IMR-90 (cell line): Measurements from ENCODE around the gene KIF25. TPM values are rescaled to one million over a fixed set of nuclear protein-coding genes. Genes with fewer than 3 reads are reported as not detected.

ENCODE experiments used
- ATAC-seq: fragments of 200-7000 bp; cut with Tn5 transposase; 2 replicates; pipeline ENCODE4 v1.9.1; 2020; ENCODE audit warnings: low read depth, mild to moderate bottlenecking, moderate library complexity
- BruUV-seq: library from RNA; stranded (reverse); fragments of 400-500 nt; replicated peaks from 2 replicates; lab custom pipeline; 2021; lab: Mats Ljungman, UMichigan
- CTCF ChIA-PET: fragments of 300-600 bp; formaldehyde crosslinking; extraction: SDS; loops from one replicate; lab custom pipeline; 2021; ENCODE audit warnings: antibody characterized with exemption; lab: Yijun Ruan, JAX
- POLR2A ChIA-PET: fragments of 300-600 bp; sonication (Branson Sonifier 250); formaldehyde crosslinking; loops from one replicate; lab custom pipeline; 2022; ENCODE audit warnings: antibody characterized with exemption; ENCODE audit not compliant: unreplicated experiment; lab: Charles Lee
- DNase-seq: peaks from one replicate; pipeline ENCODE4 v3.0.0; 2013
- H2AFZ ChIP-seq: replicated peaks from 2 replicates; pipeline ENCODE3; 2013; ENCODE audit warnings: low read length, mild to moderate bottlenecking; ENCODE audit not compliant: poor library complexity
- H2AK5ac ChIP-seq: 2 replicates; pipeline ENCODE4 v1.6.1; 2013; ENCODE audit warnings: low read depth, low read length, inconsistent platforms
- H2AK9ac ChIP-seq: replicated peaks from 2 replicates; pipeline ENCODE3; 2013; ENCODE audit warnings: mild to moderate bottlenecking, low read depth, low read length, moderate library complexity; ENCODE audit not compliant: poor library complexity
- H2BK120ac ChIP-seq: 2 replicates; pipeline ENCODE4 v1.6.1; 2013; ENCODE audit warnings: low read depth, low read length, inconsistent platforms
- H2BK15ac ChIP-seq: 3 replicates; pipeline ENCODE4 v1.6.1; 2013; ENCODE audit warnings: low read depth, low read length, inconsistent platforms
- H2BK20ac ChIP-seq: 2 replicates; pipeline ENCODE4 v1.6.1; 2013; ENCODE audit warnings: low read depth, mild to moderate bottlenecking, inconsistent platforms, low read length, moderate library complexity
- H2BK5ac ChIP-seq: 2 replicates; pipeline ENCODE4 v1.6.1; 2013; ENCODE audit warnings: mild to moderate bottlenecking, low read depth, low read length, inconsistent platforms; ENCODE audit not compliant: poor library complexity, severe bottlenecking
- H3K14ac ChIP-seq: replicated peaks from 2 replicates; pipeline ENCODE4 v1.6.1; 2013; ENCODE audit warnings: low read depth, low read length, inconsistent platforms
- H3K18ac ChIP-seq: 2 replicates; pipeline ENCODE4 v1.6.1; 2013; ENCODE audit warnings: low read depth, low read length, control low read depth
- H3K23ac ChIP-seq: 2 replicates; pipeline ENCODE4 v1.6.1; 2013; ENCODE audit warnings: low read depth, low read length, inconsistent platforms
- H3K27ac ChIP-seq: 2 replicates; pipeline ENCODE4 v1.5.1; 2013; ENCODE audit warnings: mild to moderate bottlenecking, control low read depth, low read length; ENCODE audit not compliant: insufficient read depth
- H3K27me3 ChIP-seq: 2 replicates; pipeline ENCODE4 v1.6.1; 2013; ENCODE audit warnings: low read length; ENCODE audit not compliant: control insufficient read depth, insufficient read depth
- H3K36me3 ChIP-seq: 2 replicates; pipeline ENCODE4 v1.6.1; 2013; ENCODE audit warnings: low read length, mixed read lengths; ENCODE audit not compliant: control insufficient read depth, insufficient read depth
- H3K4ac ChIP-seq: 2 replicates; pipeline ENCODE4 v1.6.1; 2013; ENCODE audit warnings: low read depth, low read length, inconsistent platforms
- H3K4me1 ChIP-seq: 2 replicates; pipeline ENCODE4 v1.6.1; 2013; ENCODE audit warnings: low read length, mixed read lengths; ENCODE audit not compliant: control insufficient read depth, insufficient read depth
- H3K4me2 ChIP-seq: 2 replicates; pipeline ENCODE4 v1.6.1; 2013; ENCODE audit warnings: low read depth, mild to moderate bottlenecking, control low read depth, low read length, moderate library complexity
- H3K4me3 ChIP-seq: 2 replicates; pipeline ENCODE4 v1.5.1; 2013; ENCODE audit warnings: low read depth, mild to moderate bottlenecking, control low read depth, low read length, moderate library complexity; ENCODE audit not compliant: insufficient read depth
- H3K56ac ChIP-seq: 2 replicates; pipeline ENCODE4 v1.6.1; 2013; ENCODE audit warnings: low read length, inconsistent platforms; ENCODE audit not compliant: insufficient read depth; ENCODE audit errors: extremely low read depth
- H3K79me1 ChIP-seq, 2 experiments: 2 replicates each; pipeline ENCODE4 v1.6.1; 2013; ENCODE audit warnings: low read length in 2 of 2, inconsistent platforms in 1 of 2, low read depth in 1 of 2
- H3K9ac ChIP-seq: 2 replicates; pipeline ENCODE4 v1.6.1; 2013; ENCODE audit warnings: low read depth, low read length, control low read depth
- H3K9me1 ChIP-seq: 2 replicates; pipeline ENCODE4 v1.6.1; 2013; ENCODE audit warnings: low read length, inconsistent platforms; ENCODE audit not compliant: insufficient read depth
- H3K9me3 ChIP-seq: 2 replicates; pipeline ENCODE4 v1.6.1; 2013; ENCODE audit warnings: low read length; ENCODE audit not compliant: control insufficient read depth, insufficient read depth
- H4K20me1 ChIP-seq: 2 replicates; pipeline ENCODE4 v1.6.1; 2013; ENCODE audit warnings: low read length, inconsistent platforms; ENCODE audit not compliant: insufficient read depth
- H4K5ac ChIP-seq: 2 replicates; pipeline ENCODE4 v1.6.1; 2013; ENCODE audit warnings: mild to moderate bottlenecking, low read depth, low read length, control low read depth
- H4K8ac ChIP-seq, 2 experiments: 2 replicates each; pipeline ENCODE4 v1.6.1; 2013; ENCODE audit warnings: low read depth in 2 of 2, low read length in 2 of 2, control low read depth in 1 of 2, inconsistent platforms in 1 of 2
- H4K91ac ChIP-seq: 2 replicates; pipeline ENCODE4 v1.6.1; 2013; ENCODE audit warnings: low read depth, low read length, inconsistent platforms; ENCODE audit not compliant: insufficient read depth
- BHLHE40 ChIP-seq: fragments of 150-350 bp; IDR thresholded peaks from 2 replicates; pipeline ENCODE4 v1.6.1; 2016; ENCODE audit warnings: mild to moderate bottlenecking, low read depth, low read length
- CHD1 ChIP-seq: IDR thresholded peaks from 2 replicates; pipeline ENCODE4 v1.6.1; 2012; ENCODE audit warnings: low read depth, low read length, improper control_type of control experiment
- ELK1 ChIP-seq: fragments of 150-350 bp; IDR thresholded peaks from 2 replicates; pipeline ENCODE4 v1.6.1; 2016; ENCODE audit warnings: low read depth, mild to moderate bottlenecking, low read length, moderate library complexity, borderline replicate concordance
- FOS ChIP-seq: fragments of 150-350 bp; IDR thresholded peaks from 2 replicates; pipeline ENCODE4 v1.6.1; 2016; ENCODE audit warnings: low read depth, low read length
- MAFK ChIP-seq: IDR thresholded peaks from 2 replicates; pipeline ENCODE4 v1.6.1; 2012; ENCODE audit warnings: low read depth, low read length, improper control_type of control experiment
- MAZ ChIP-seq: IDR thresholded peaks from 2 replicates; pipeline ENCODE4 v1.6.1; 2012; ENCODE audit warnings: low read depth, mild to moderate bottlenecking, low read length, improper control_type of control experiment, moderate library complexity, borderline replicate concordance
- MXI1 ChIP-seq: IDR thresholded peaks from 2 replicates; pipeline ENCODE4 v1.6.1; 2012; ENCODE audit warnings: low read depth, mild to moderate bottlenecking, low read length, moderate library complexity, borderline replicate concordance
- NFE2L2 ChIP-seq: fragments of 150-350 bp; IDR thresholded peaks from 2 replicates; pipeline ENCODE4 v1.6.1; 2016; ENCODE audit warnings: low read depth, mild to moderate bottlenecking, low read length
- POLR2A ChIP-seq: IDR thresholded peaks from 2 replicates; pipeline ENCODE4 v1.6.1; 2012; ENCODE audit warnings: mild to moderate bottlenecking, low read depth, low read length
- RAD21 ChIP-seq: IDR thresholded peaks from 2 replicates; pipeline ENCODE4 v1.6.1; 2012; ENCODE audit warnings: low read length, improper control_type of control experiment
- RCOR1 ChIP-seq: IDR thresholded peaks from 2 replicates; pipeline ENCODE4 v1.6.1; 2012; ENCODE audit warnings: mild to moderate bottlenecking, low read length, improper control_type of control experiment; ENCODE audit not compliant: insufficient replicate concordance
- RFX5 ChIP-seq: IDR thresholded peaks from 2 replicates; pipeline ENCODE4 v1.8.0; 2012; ENCODE audit warnings: low read depth, mild to moderate bottlenecking, low read length, moderate library complexity
- SMC3 ChIP-seq: fragments of 150-350 bp; IDR thresholded peaks from 2 replicates; pipeline ENCODE4 v1.6.1; 2016; ENCODE audit warnings: low read depth, mild to moderate bottlenecking, antibody characterized with exemption, low read length, moderate library complexity
- WGBS, 2 experiments: methylation state at CpG; one replicate each; pipeline versions ENCODE4 v1.1.5 to v1.1.7; 2013; ENCODE audit warnings: missing lambda C conversion rate in 2 of 2; ENCODE audit not compliant: insufficient read length in 1 of 2; ENCODE audit errors: extremely low coverage in 2 of 2; 5-methylcytosine and 5-hydroxymethylcytosine counted together
- dilution Hi-C: fragments of 300-500 bp; cut with HindIII; formaldehyde crosslinking; loops from one replicate; pipeline ENCODE4 v1.14.3; 2018; ENCODE audit warnings: low sequenced_read_pairs; ENCODE audit not compliant: unreplicated experiment
- in situ Hi-C: fragments of 300-500 bp; cut with MboI; formaldehyde crosslinking; loops from 3 replicates; pipeline ENCODE4 v1.14.3; 2019; ENCODE audit warnings: low sequenced_read_pairs, inconsistent platforms, mixed read lengths
- intact Hi-C: fragments of 100-400 bp; cut with micrococcal nuclease; formaldehyde crosslinking; loops from 2 replicates; pipeline ENCODE4 v1.10.0; 2022
- polyA plus RNA-seq, 3 experiments: library from polyadenylated mRNA; depleted of rRNA; stranded (reverse); fragments of >200 nt; gene quantifications; 2 replicates each; pipeline ENCODE4 v1.2.3, GENCODE V29; 2012; ENCODE audit warnings: low replicate concordance in 1 of 3
- total RNA-seq: library from RNA; depleted of rRNA; stranded (reverse); fragments of >200 nt; gene quantifications from 2 replicates; pipeline ENCODE4 v1.2.3, GENCODE V29; 2012
- TF ChIP-seq, protein P1 (sequence below): conservative IDR thresholded peaks from 2 replicates; pipeline ENCODE4 v1.5.1; 2012; ENCODE audit warnings: mild to moderate bottlenecking, low read depth, low read length, improper control_type of control experiment
- TF ChIP-seq, protein P2 (sequence below): fragments of 150-350 bp; IDR thresholded peaks from 2 replicates; pipeline ENCODE4 v1.6.1; 2017; ENCODE audit warnings: mild to moderate bottlenecking, antibody characterized with exemption, low read length, low read depth

The KIF25 gene
- total and polyA plus RNA-seq, 2 of the 4 experiments (the other 2 are of a cell fraction), result not detected

GRCh38 chr6:168037856-168038255, 40.4 kb downstream of the KIF25 start:
- H2AK5ac ChIP-seq, result no peak overlapping the region
- dilution Hi-C loops (no loop called here), intact Hi-C loops (loop anchor here (10.0 kb wide), 2 partner anchors 83 to 213 kb away; partner anchors contain the start of gene AFDN), in situ Hi-C loops (no loop called here)
- H3K79me1 ChIP-seq, result no peaks in the 10 kb centered on the region
- no peak overlapping the region for H2AFZ ChIP-seq
- no peak overlapping the region for H2BK5ac ChIP-seq
- no peak for ATAC-seq
- H4K91ac ChIP-seq, result no peak overlapping the region
- H2BK15ac ChIP-seq, result no peak overlapping the region
- H3K23ac ChIP-seq, result no peak overlapping the region
- H3K36me3 ChIP-seq, result no peaks in the 10 kb centered on the region
- H2BK120ac ChIP-seq, result no peak overlapping the region
- no TSS peak for BruUV-seq
- DNase-seq, result no peak
- H3K4me3 ChIP-seq, result no peak overlapping the region
- no peak overlapping the region; a peak in 1 of 4 replicates for H4K8ac ChIP-seq
- no peak overlapping the region for H2BK20ac ChIP-seq
- no peak overlapping the region for H3K18ac ChIP-seq
- TF ChIP-seq FOS (no peak), MXI1 (no peak), BHLHE40 (no peak), ELK1 (no peak), POLR2A (no peak), MAZ (no peak), MAFK (no peak), SMC3 (no peak), RCOR1 (no peak), RFX5 (no peak), CHD1 (no peak), NFE2L2 (no peak), RAD21 (no peak)
- TF ChIP-seq, protein P1, sequence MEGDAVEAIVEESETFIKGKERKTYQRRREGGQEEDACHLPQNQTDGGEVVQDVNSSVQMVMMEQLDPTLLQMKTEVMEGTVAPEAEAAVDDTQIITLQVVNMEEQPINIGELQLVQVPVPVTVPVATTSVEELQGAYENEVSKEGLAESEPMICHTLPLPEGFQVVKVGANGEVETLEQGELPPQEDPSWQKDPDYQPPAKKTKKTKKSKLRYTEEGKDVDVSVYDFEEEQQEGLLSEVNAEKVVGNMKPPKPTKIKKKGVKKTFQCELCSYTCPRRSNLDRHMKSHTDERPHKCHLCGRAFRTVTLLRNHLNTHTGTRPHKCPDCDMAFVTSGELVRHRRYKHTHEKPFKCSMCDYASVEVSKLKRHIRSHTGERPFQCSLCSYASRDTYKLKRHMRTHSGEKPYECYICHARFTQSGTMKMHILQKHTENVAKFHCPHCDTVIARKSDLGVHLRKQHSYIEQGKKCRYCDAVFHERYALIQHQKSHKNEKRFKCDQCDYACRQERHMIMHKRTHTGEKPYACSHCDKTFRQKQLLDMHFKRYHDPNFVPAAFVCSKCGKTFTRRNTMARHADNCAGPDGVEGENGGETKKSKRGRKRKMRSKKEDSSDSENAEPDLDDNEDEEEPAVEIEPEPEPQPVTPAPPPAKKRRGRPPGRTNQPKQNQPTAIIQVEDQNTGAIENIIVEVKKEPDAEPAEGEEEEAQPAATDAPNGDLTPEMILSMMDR, result no peak
- TF ChIP-seq, protein P2, sequence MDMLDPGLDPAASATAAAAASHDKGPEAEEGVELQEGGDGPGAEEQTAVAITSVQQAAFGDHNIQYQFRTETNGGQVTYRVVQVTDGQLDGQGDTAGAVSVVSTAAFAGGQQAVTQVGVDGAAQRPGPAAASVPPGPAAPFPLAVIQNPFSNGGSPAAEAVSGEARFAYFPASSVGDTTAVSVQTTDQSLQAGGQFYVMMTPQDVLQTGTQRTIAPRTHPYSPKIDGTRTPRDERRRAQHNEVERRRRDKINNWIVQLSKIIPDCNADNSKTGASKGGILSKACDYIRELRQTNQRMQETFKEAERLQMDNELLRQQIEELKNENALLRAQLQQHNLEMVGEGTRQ, result no peak
- H3K9ac ChIP-seq, result no peak overlapping the region
- H3K27ac ChIP-seq, result no peak overlapping the region
- WGBS, 2 experiments, result no CpG with 5 or more reads among the region's 5 CpGs
- no peaks in the 10 kb centered on the region for H3K27me3 ChIP-seq
- no peaks in the 10 kb centered on the region for H4K20me1 ChIP-seq
- H3K4me2 ChIP-seq, result no peak overlapping the region
- peaks cover 1% of the 10 kb centered on the region; the same call in 1 of the 2 replicates for H3K9me1 ChIP-seq
- no peak overlapping the region for H3K56ac ChIP-seq
- H3K4ac ChIP-seq, result no peak overlapping the region
- CTCF ChIA-PET, result no interaction called here
- no peak overlapping the region for H2AK9ac ChIP-seq
- no peak overlapping the region for H4K5ac ChIP-seq
- POLR2A ChIA-PET, result no interaction called here
- peaks cover 4% of the 10 kb centered on the region; the same call in 1 of the 2 replicates for H3K4me1 ChIP-seq
- no peak overlapping the region for H3K14ac ChIP-seq
- peaks cover 3% of the 10 kb centered on the region; the same call in 1 of the 2 replicates for H3K9me3 ChIP-seq
